ENCODE results near the gene CLSTN1. TPM values are rescaled to one million over a fixed set of nuclear protein-coding genes. Genes with fewer than 3 reads are reported as not detected.

The CLSTN1 gene
- total and polyA plus RNA-seq, 10 of the 15 experiments (the other 5 are each of a cell fraction or from before 2014, with no cell fraction given): 2.7 to 64.4 (median 23.2) TPM

GRCh38 chr1:9787702-9788101 is 36.1 kb downstream of the CLSTN1 start (continued):
- no peak for TF ChIP-seq GABPA (IDR thresholded peaks at IDR 0.05; ENCODE audit: low read depth)
- TF ChIP-seq IKZF1 (conservative IDR thresholded peaks at IDR 0.05): peak; percentile 32; the same call in 1 of the 2 replicates
- peak in 1 of 2 experiments; percentile 28; a peak in 1 of 4 replicates for TF ChIP-seq ETV6 (conservative IDR thresholded peaks at IDR 0.05 in 1 of 2, IDR thresholded peaks at IDR 0.05 in 1 of 2; ENCODE audit: borderline replicate concordance in 1 of 2, low read depth in 1 of 2)
- no peak for TF ChIP-seq RCOR1 (conservative IDR thresholded peaks at IDR 0.05; ENCODE audit: low read depth, low read length)
- TF ChIP-seq CHD2 (IDR thresholded peaks at IDR 0.05; ENCODE audit: borderline replicate concordance, low read depth, low read length): peak; percentile 70; the same call in 1 of the 2 replicates
- TF ChIP-seq SUPT20H (IDR thresholded peaks at IDR 0.05; ENCODE audit: borderline replicate concordance, control insufficient read depth, low read depth, low read length): no peak
- peak; percentile 71 for TF ChIP-seq IRF4 (IDR thresholded peaks at IDR 0.05; ENCODE audit: low read depth, low read length)
- peak; percentile 55; the same call in 1 of the 2 replicates for TF ChIP-seq RFX5 (IDR thresholded peaks at IDR 0.05; ENCODE audit: low read depth, low read length)
- peak; percentile 60; the same call in 1 of the 2 replicates for TF ChIP-seq FOXM1 (IDR thresholded peaks at IDR 0.05; ENCODE audit: low read depth, low read length)
- TF ChIP-seq NBN (IDR thresholded peaks at IDR 0.05): peak; percentile 77; the same call in 1 of the 2 replicates
- no peak for TF ChIP-seq NRF1 (conservative IDR thresholded peaks at IDR 0.05; ENCODE audit: low read depth, low read length)
- TF ChIP-seq TCF3 (IDR thresholded peaks at IDR 0.05; ENCODE audit: borderline replicate concordance, insufficient read depth, low read depth, low read length): no peak
- no peak for TF ChIP-seq IRF5 (IDR thresholded peaks at IDR 0.05; ENCODE audit: borderline replicate concordance)
- TF ChIP-seq ZNF384 (IDR thresholded peaks at IDR 0.05; ENCODE audit: borderline replicate concordance, low read depth, low read length): no peak
- TF ChIP-seq MTA2 (IDR thresholded peaks at IDR 0.05; ENCODE audit: low read depth): peak; percentile 76
- peak; percentile 11; the same call in 1 of the 2 replicates for TF ChIP-seq SPI1 (IDR thresholded peaks at IDR 0.05; ENCODE audit: borderline replicate concordance, insufficient read depth, low read depth, low read length)
- no peak for TF ChIP-seq ZNF622 (IDR thresholded peaks at IDR 0.05)
- TF ChIP-seq SREBF1 (IDR thresholded peaks at IDR 0.05; ENCODE audit: low read length): peak; percentile 46; the same call in 1 of the 2 replicates
- no peak for TF ChIP-seq ZNF687 (IDR thresholded peaks at IDR 0.05)
- no peak for TF ChIP-seq RBBP5 (conservative IDR thresholded peaks at IDR 0.05)
- TF ChIP-seq PKNOX1 (IDR thresholded peaks at IDR 0.05): peak; percentile 62
- no peak for TF ChIP-seq CBX5 (IDR thresholded peaks at IDR 0.05; ENCODE audit: low read depth)
- TF ChIP-seq SP1 (IDR thresholded peaks at IDR 0.05; ENCODE audit: low read depth, low read length): peak; percentile 55
- no peak for TF ChIP-seq HCFC1 (IDR thresholded peaks at IDR 0.05; ENCODE audit: low read length)
- no peak for TF ChIP-seq HSF1 (IDR thresholded peaks at IDR 0.05; ENCODE audit: low read depth, low read length)
